ENCODE measurements around the gene DCST2. TPM values are rescaled to one million over a fixed set of nuclear protein-coding genes. Genes with fewer than 3 reads are reported as not detected.

DCST2 gene
- total and polyA plus RNA-seq, 9 of the 15 experiments (the other 6 are each of a cell fraction or from before 2014, with no cell fraction given): 0.09 to 0.49 (median 0.11) TPM; not detected in 3

- TF ChIP-seq PBX2 (CRISPR knock-in tag; IDR thresholded peaks at IDR 0.05; ENCODE audit: low read depth): no peak
- TF ChIP-seq PBX2 (tag; conservative IDR thresholded peaks at IDR 0.05; ENCODE audit: low read depth): no peak
- TF ChIP-seq HDAC6 (IDR thresholded peaks at IDR 0.05; ENCODE audit: low read depth, low read length): no peak
- TF ChIP-seq ZNF785 (CRISPR knock-in tag; IDR thresholded peaks at IDR 0.05): no peak
- no peak for TF ChIP-seq ZNF507 (tag; conservative IDR thresholded peaks at IDR 0.05)
- peak; percentile 16 for TF ChIP-seq PRDM10 (IDR thresholded peaks at IDR 0.05; ENCODE audit: partially characterized antibody)
- peak; percentile 66; the same call in 1 of the 2 replicates for TF ChIP-seq SMARCA4 (IDR thresholded peaks at IDR 0.05)
- no peak for TF ChIP-seq SMC3 (conservative IDR thresholded peaks at IDR 0.05; ENCODE audit: insufficient read depth, low read depth, low read length)
- TF ChIP-seq NCOA4 (IDR thresholded peaks at IDR 0.05; ENCODE audit: partially characterized antibody): no peak
- TF ChIP-seq ATF1 (CRISPR knock-in tag; IDR thresholded peaks at IDR 0.05): no peak
- peak; percentile 31; the same call in 1 of the 2 replicates for TF ChIP-seq ATF1 (tag; IDR thresholded peaks at IDR 0.05)
- TF ChIP-seq ZNF586 (CRISPR knock-in tag; conservative IDR thresholded peaks at IDR 0.05): no peak
- TF ChIP-seq IRF9 (tag; IDR thresholded peaks at IDR 0.05): no peak
- TF ChIP-seq HMG20A (CRISPR knock-in tag; conservative IDR thresholded peaks at IDR 0.05): no peak
- TF ChIP-seq CBX5 (IDR thresholded peaks at IDR 0.05; ENCODE audit: borderline replicate concordance, low read depth): no peak
- TF ChIP-seq POLR2B (IDR thresholded peaks at IDR 0.05; ENCODE audit: low read depth, partially characterized antibody): peak; percentile 42
- TF ChIP-seq PML (IDR thresholded peaks at IDR 0.05; ENCODE audit: low read length): peak; percentile 26; the same call in 1 of the 2 replicates
- no peak for TF ChIP-seq JUNB (CRISPR knock-in tag; conservative IDR thresholded peaks at IDR 0.05)
- TF ChIP-seq E2F6 (IDR thresholded peaks at IDR 0.05; ENCODE audit: borderline replicate concordance in 1 of 2, extremely low read depth in 1 of 2, insufficient read depth in 1 of 2, insufficient read length in 1 of 2, low read depth in 1 of 2, low read length in 1 of 2, poor library complexity in 1 of 2, severe bottlenecking in 1 of 2): peak in 1 of 2 experiments; percentile 5
- no peak for TF ChIP-seq ZSCAN32 (CRISPR knock-in tag; IDR thresholded peaks at IDR 0.05)
Observed at GRCh38 chr1:154970631-154971340, 62.8 kb downstream of the DCST2 start, which contains the start of gene SHC1 (continued).

Measured in K562 (cell line).